Lung (tissue), 12 donors: ENCODE data around the gene LRRN4. TPM values are rescaled to one million over a fixed set of nuclear protein-coding genes. Genes with fewer than 3 reads are reported as not detected.

ENCODE experiments used
- ATAC-seq: fragments of 200-7000 bp; cut with Tn5 transposase; one replicate; pipeline ENCODE4 v1.9.1; 2020; ENCODE audit warnings: moderate number of reproducible peaks; ENCODE audit not compliant: insufficient read depth, low FRiP score
- DNase-seq, 3 donors: peaks; one replicate each; pipeline ENCODE4 v3.0.0-alpha.2; 2013 to 2017
- H3K27ac ChIP-seq, 2 donors: one replicate each; pipeline ENCODE4 v1.5.1; 2013; ENCODE audit warnings: mild to moderate bottlenecking in 2 of 2, moderate library complexity in 2 of 2, control low read depth in 1 of 2, inconsistent platforms in 1 of 2, low read depth in 1 of 2, low read length in 1 of 2
- H3K27me3 ChIP-seq, 3 donors: one replicate each; pipeline ENCODE4 v1.5.1; 2013; ENCODE audit warnings: low read length in 2 of 3; ENCODE audit not compliant: control insufficient read depth in 3 of 3, insufficient read depth in 3 of 3
- H3K36me3 ChIP-seq, 4 donors: one replicate each; pipeline ENCODE4 v1.5.1; 2013; ENCODE audit warnings: low read length in 4 of 4, mild to moderate bottlenecking in 1 of 4, moderate library complexity in 1 of 4; ENCODE audit not compliant: control insufficient read depth in 4 of 4, insufficient read depth in 4 of 4
- H3K4me1 ChIP-seq, 5 donors: one replicate each; pipeline ENCODE4 v1.5.1; 2013; ENCODE audit warnings: low read length in 5 of 5, mild to moderate bottlenecking in 2 of 5, moderate library complexity in 1 of 5; ENCODE audit not compliant: control insufficient read depth in 5 of 5, insufficient read depth in 5 of 5
- H3K4me3 ChIP-seq: one replicate; pipeline ENCODE4 v1.5.1; 2013; ENCODE audit warnings: mild to moderate bottlenecking, control low read depth, moderate library complexity
- H3K9ac ChIP-seq, 2 donors: one replicate each; pipeline ENCODE4 v1.5.1; 2013; ENCODE audit warnings: low read length in 2 of 2, control low read depth in 1 of 2; ENCODE audit not compliant: insufficient read depth in 1 of 2
- H3K9me3 ChIP-seq, 4 donors: one replicate each; pipeline ENCODE4 v1.5.1; 2013; ENCODE audit warnings: low read length in 3 of 4, mild to moderate bottlenecking in 1 of 4, moderate library complexity in 1 of 4; ENCODE audit not compliant: control insufficient read depth in 4 of 4, insufficient read depth in 3 of 4
- WGBS, 2 donors: extraction: QIAGEN DNeasy Blood & Tissue Kit; methylation state at CpG; one replicate each; pipeline ENCODE4 v1.1.7; 2013; 5-methylcytosine and 5-hydroxymethylcytosine counted together
- polyA plus RNA-seq, 2 donors: library from polyadenylated mRNA; stranded (reverse); fragments of 200-250 nt; gene quantifications; one replicate each; pipeline ENCODE4 v1.2.1, GENCODE V29; 2013
- total RNA-seq, 2 donors: library from RNA; depleted of rRNA in 1 of 2; stranded (reverse); fragments of >200 nt in 1 of 2; gene quantifications; one replicate each; pipeline ENCODE4 v1.2.1, GENCODE V29; 2014 to 2021
- TF ChIP-seq, protein P1 (sequence below): IDR thresholded peaks from 2 replicates; pipeline ENCODE4 v1.5.1; 2012; ENCODE audit warnings: mild to moderate bottlenecking; ENCODE audit errors: control extremely low read depth, extremely low read depth
- donor health status: control.
- donor health status: control.
- donor health status: Bipolar disorder and iron deficiency.
- donor health status: healthy.
- donor health status: DM: yes; HTN: yes; CAD: no.

Gene LRRN4
- total and polyA plus RNA-seq, 4 donors = 9.8 to 62.3 (median 23.5) TPM

GRCh38 chr20:6028818-6029217 is 25.0 kb downstream of the LRRN4 start:
- peaks cover 0 to 16% (median 0%) of the 10 kb centered on the region in 5 donors for H3K4me1 ChIP-seq
- H3K9me3 ChIP-seq = peaks cover 0 to 9% (median 0%) of the 10 kb centered on the region in 4 donors
- H3K27ac ChIP-seq = no peak overlapping the region
- no peak overlapping the region for H3K9ac ChIP-seq
- H3K36me3 ChIP-seq = peaks cover 6 to 31% (median 19%) of the 10 kb centered on the region in 4 donors
- TF ChIP-seq, protein P1, sequence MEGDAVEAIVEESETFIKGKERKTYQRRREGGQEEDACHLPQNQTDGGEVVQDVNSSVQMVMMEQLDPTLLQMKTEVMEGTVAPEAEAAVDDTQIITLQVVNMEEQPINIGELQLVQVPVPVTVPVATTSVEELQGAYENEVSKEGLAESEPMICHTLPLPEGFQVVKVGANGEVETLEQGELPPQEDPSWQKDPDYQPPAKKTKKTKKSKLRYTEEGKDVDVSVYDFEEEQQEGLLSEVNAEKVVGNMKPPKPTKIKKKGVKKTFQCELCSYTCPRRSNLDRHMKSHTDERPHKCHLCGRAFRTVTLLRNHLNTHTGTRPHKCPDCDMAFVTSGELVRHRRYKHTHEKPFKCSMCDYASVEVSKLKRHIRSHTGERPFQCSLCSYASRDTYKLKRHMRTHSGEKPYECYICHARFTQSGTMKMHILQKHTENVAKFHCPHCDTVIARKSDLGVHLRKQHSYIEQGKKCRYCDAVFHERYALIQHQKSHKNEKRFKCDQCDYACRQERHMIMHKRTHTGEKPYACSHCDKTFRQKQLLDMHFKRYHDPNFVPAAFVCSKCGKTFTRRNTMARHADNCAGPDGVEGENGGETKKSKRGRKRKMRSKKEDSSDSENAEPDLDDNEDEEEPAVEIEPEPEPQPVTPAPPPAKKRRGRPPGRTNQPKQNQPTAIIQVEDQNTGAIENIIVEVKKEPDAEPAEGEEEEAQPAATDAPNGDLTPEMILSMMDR = no peak
- ATAC-seq = no peak
- DNase-seq = no peak
- H3K4me3 ChIP-seq = no peak overlapping the region
- no peaks in the 10 kb centered on the region for H3K27me3 ChIP-seq

GRCh38 chr20:6026051-6026450 is 27.8 kb downstream of the LRRN4 start:
- WGBS, 2 donors = 85 to 94% methylated on average over 3 of the region's 3 CpGs
- no peak overlapping the region for H3K4me3 ChIP-seq
- DNase-seq = no peak
- H3K27ac ChIP-seq = no peak overlapping the region
- H3K4me1 ChIP-seq = peaks cover 0 to 13% (median 0%) of the 10 kb centered on the region in 5 donors
- ATAC-seq = no peak
- peaks cover 0 to 9% (median 0%) of the 10 kb centered on the region in 4 donors for H3K9me3 ChIP-seq
- TF ChIP-seq, protein P1 = no peak
- no peaks in the 10 kb centered on the region for H3K27me3 ChIP-seq
- peaks cover 8 to 42% (median 22%) of the 10 kb centered on the region in 4 donors for H3K36me3 ChIP-seq
- no peak overlapping the region for H3K9ac ChIP-seq

DNA sequence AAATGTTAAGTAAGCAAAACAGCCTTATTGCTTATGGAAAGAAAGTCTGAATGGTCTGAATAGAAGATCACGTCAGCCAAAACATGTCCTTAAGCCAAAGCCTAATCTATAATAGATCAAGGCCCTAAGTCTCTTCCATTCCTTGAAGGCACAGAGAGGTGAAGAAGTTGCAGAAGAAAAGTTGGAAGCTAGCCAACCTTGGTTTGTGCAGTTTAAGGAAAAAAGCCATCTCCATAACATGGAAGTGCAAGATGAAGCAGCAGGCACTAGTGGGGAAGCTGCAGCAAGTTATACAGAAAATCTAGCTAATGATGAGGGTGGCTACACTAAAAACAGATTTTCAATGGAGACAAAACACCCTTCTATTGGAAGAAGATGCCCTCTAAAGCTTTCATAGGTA is 29.1 kb downstream of the LRRN4 start:
- DNase-seq = no peak
- H3K9ac ChIP-seq = no peak overlapping the region
- no peak for ATAC-seq
- no peak overlapping the region for H3K27ac ChIP-seq
- peaks cover 0 to 9% (median 0%) of the 10 kb centered on the region in 5 donors for H3K4me1 ChIP-seq
- no peaks in the 10 kb centered on the region for H3K27me3 ChIP-seq
- WGBS, 2 donors = 100% methylated on average over 1 of the region's 1 CpG
- H3K36me3 ChIP-seq = peaks cover 8 to 45% (median 22%) of the 10 kb centered on the region in 4 donors
- H3K9me3 ChIP-seq = peaks cover 0 to 9% (median 0%) of the 10 kb centered on the region in 4 donors
- no peak overlapping the region for H3K4me3 ChIP-seq
- TF ChIP-seq, protein P1 = no peak

DNA sequence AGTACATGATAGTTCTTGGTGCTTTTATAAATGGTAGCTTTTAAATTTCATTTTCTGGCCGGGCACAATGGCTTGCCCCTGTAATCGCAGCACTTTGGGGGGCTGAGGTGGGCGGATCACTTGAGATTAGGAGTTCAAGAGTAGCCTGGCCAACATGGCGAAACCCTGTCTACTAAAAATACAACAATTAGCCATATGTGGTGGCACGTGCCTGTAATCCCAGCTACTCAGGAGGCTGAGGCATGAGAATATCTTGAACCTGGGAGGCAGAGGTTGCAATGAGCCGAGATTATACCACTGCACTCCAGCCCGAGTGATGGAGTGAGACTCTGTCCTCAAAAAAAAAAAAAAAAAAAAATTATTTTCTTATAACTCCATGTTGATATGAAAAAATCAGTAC is 36.0 kb downstream of the LRRN4 start:
- Histone ChIP-seq H3K27me3 (no peaks in the 10 kb centered on the region), H3K4me1 (peaks cover 0 to 4% (median 0%) of the 10 kb centered on the region in 5 donors), H3K9ac (no peak overlapping the region), H3K4me3 (no peak overlapping the region), H3K27ac (no peak overlapping the region), H3K9me3 (no peaks in the 10 kb centered on the region), H3K36me3 (peaks cover 6 to 23% (median 17%) of the 10 kb centered on the region in 4 donors)
- 93 to 96% methylated on average over 7 of the region's 7 CpGs for WGBS, 2 donors
- DNase-seq (no peak), ATAC-seq (no peak)
- TF ChIP-seq, protein P1 = no peak
